HG03064 (cell line): ENCODE measurements around the gene GAS2L3.
A peak's percentile ranks its signal among the peaks of the same experiment; 100 is the strongest.

Source experiments
- ATAC-seq: cut with Tn5 transposase; IDR thresholded peaks from one replicate; pipeline ENCODE4 v1.9.1; 2021; ENCODE audit warnings: low read depth; ENCODE audit not compliant: unreplicated experiment

The GAS2L3 gene

GRCh38 chr12:100652488-100652887 is 79.0 kb downstream of the GAS2L3 start:
- ATAC-seq = no peak

DNA sequence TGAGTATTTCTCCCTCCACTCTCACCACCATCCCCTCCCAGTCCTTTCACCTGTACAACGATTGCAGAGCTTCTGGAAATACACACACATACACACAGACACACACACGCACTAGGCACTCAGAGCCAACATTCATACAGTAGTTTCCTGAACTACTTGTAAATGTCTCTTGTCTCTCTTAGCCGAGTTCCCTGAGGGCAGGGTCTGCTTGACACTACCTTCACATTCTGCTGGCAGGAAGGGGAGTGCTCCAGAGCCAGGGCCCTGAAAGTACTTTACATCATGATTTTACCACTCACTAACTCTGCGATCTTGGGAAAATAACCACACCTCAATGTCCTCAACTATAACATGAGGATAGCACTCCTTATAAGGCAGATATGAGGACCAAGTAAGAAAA is 82.7 kb downstream of the GAS2L3 start:
- no peak for ATAC-seq

- ATAC-seq = no peak
These were observed 83.4 kb downstream of the GAS2L3 start for GRCh38 chr12:100656856-100657255.

GRCh38 chr12:100661300-100661951 is 87.9 kb downstream of the GAS2L3 start:
- ATAC-seq = no peak

- ATAC-seq = no peak
These were observed 93.1 kb downstream of the GAS2L3 start for GRCh38 chr12:100666588-100666987.

DNA sequence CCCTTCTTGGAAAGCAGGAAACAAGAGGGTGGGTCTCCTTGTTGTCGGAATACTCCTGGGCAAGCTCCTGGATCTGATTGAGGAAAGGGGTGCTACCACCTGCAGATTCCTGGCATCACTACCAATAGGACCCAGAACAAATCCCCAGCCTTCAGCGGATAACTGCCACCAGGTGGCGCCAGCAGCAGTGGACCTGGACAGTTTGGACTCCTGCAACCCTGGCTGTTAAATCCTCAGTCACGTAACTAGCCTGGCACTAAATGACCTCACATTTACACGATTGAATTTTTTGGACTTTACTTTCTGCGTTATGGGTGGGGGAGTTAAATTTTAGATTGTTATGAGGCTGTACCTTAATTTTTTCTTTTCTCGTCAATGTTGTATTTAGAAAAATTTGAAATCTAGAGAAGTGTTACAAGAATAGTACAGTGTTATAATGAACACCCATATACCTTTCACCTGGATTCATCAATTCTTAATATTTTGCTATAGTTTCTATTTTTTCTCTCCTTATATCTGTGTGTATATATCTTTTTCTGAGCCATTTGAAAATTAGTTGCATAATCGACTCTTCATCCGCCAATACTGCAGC is 95.6 kb downstream of the GAS2L3 start:
- ATAC-seq = peak; percentile 61

DNA sequence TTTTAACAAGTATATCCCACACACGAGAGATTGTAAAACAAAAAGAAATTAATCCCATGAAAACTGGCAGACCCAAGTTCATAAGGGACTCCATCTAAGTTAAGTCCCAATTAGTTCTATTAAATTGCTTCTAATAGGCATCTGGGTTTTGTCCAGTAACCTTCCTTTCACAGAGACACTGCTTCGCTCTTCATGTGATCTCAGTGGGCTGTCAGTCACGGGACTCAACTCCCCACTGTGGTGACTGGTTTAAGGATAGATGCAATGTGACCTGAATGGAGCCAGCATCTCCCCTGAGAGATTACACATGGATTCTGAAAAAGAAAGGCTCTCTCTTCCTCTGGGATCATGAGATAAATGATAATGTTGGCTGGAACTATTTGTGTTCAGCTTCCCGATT is 96.4 kb downstream of the GAS2L3 start:
- ATAC-seq = no peak

DNA sequence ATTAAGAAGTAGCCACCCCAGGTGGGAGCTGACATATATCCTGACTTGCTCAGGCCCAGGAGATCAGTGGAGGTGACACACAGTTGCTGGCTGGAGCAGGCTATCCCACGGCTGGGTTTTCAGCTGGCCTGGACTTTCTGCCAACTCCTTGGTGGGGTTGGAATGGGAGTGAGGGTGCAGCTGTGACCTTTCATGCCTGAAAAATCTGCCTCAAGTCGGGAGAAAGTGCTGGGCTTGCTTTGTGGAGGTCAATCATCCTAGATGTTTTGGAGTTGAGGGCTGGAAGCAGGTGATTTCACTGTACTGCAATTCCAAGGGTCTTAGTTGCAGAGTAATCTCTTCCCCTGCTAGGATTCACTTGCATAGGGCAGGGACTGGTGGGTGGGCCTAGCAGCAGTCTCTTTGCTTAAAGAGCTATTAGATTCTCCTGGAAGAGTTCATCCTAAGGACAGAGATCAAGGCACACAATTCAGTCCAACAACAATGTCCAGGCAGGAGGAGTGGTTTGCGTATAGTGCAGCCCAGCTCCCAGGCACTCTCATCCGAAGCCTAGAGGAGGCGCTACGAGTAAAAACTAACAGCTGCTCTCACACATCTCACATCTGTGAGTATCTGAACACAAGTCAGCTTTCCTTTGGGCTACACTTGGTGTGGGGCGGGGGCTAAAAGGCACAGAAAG is 98.1 kb downstream of the GAS2L3 start:
- ATAC-seq = no peak

DNA sequence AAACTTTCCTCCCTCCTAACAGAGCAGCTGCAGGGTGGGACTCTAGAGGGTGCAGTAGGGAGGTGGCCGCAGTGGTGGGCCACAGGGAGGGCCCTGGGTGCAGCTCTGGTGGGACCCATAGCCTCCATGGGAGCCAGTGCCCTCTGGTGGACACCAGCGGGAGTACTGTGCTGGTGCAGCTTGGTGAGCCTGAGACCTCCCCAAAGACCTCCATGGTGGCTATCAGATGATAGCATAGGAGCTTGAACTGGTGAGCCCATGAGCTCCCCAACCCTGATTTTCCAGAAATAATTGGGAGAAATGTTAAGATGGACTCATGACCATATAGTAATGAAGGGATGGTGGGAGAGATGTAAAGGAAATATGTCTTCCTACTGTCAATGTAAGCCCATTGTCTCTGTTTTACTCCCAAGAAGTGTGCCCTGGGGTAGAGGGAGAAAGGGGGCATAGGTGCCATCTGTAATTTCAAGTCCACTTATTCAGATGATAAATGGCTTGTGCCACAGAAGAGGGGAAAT is 98.7 kb downstream of the GAS2L3 start:
- peak; percentile 53 for ATAC-seq

GRCh38 chr12:100674036-100674888 is 100.8 kb downstream of the GAS2L3 start:
- no peak for ATAC-seq
